HG03469 (cell line): ENCODE measurements around the gene MMEL1.
"Not testable (repeated sequence)": the region's sequence is repeated elsewhere in the genome, so short reads cannot be mapped to it uniquely, and the experiment has no call there.

Experiments used
- ATAC-seq: cut with Tn5 transposase; IDR thresholded peaks from one replicate; pipeline ENCODE4 v1.9.1; 2021; ENCODE audit warnings: mild to moderate bottlenecking, moderate library complexity, moderate number of reproducible peaks; ENCODE audit not compliant: unreplicated experiment

MMEL1 gene

GRCh38 chr1:2591581-2592261 is 41.1 kb downstream of the MMEL1 start:
- no peak for ATAC-seq

GRCh38 chr1:2591233-2591580 is 41.6 kb downstream of the MMEL1 start:
- ATAC-seq, result no peak

GRCh38 chr1:2590233-2591141 is 42.3 kb downstream of the MMEL1 start:
- ATAC-seq, result no peak

GRCh38 chr1:2589431-2590232 is 43.2 kb downstream of the MMEL1 start:
- no peak for ATAC-seq

- ATAC-seq, result no peak
Observed at GRCh38 chr1:2588661-2589430, 44.0 kb downstream of the MMEL1 start.

- ATAC-seq, result no peak
Observed at GRCh38 chr1:2587860-2588571, 44.8 kb downstream of the MMEL1 start.

- no peak for ATAC-seq
Observed at GRCh38 chr1:2587071-2587859, 45.6 kb downstream of the MMEL1 start.

- ATAC-seq, result peak; percentile 35
Observed at GRCh38 chr1:2586154-2587070, 46.4 kb downstream of the MMEL1 start, which contains the start of gene PRXL2B. Gene PRXL2B, plus strand, starts transcription at chr1:2586777. Its CDS starts 109 bp downstream, at chr1:2586886.

GRCh38 chr1:2585318-2586092 is 47.3 kb downstream of the MMEL1 start:
- ATAC-seq, result no peak

- ATAC-seq, result no peak
Observed at GRCh38 chr1:2584686-2585317, 48.0 kb downstream of the MMEL1 start.

- no peak for ATAC-seq
Observed at GRCh38 chr1:2583871-2584351, 48.9 kb downstream of the MMEL1 start.

- no peak for ATAC-seq
Observed at GRCh38 chr1:2583331-2583791, 49.5 kb downstream of the MMEL1 start.

- ATAC-seq, result no peak
Observed at GRCh38 chr1:2582391-2582790, 50.4 kb downstream of the MMEL1 start.

- no peak for ATAC-seq
Observed at GRCh38 chr1:2580691-2581090, 52.1 kb downstream of the MMEL1 start.

GRCh38 chr1:2578758-2579118 is 54.1 kb downstream of the MMEL1 start:
- no peak for ATAC-seq

GRCh38 chr1:2577565-2578075 is 55.2 kb downstream of the MMEL1 start:
- ATAC-seq, result not testable (repeated sequence)
